Esophagus squamous epithelium (tissue), 4 donors: ENCODE data around the gene TMEM178B.

Source experiments
- CTCF ChIP-seq, 6 experiments: fragments of 450-650 bp in 4 of 6; fragments of 200-600 bp in 2 of 6; sonication (generic) in 2 of 6; IDR thresholded peaks; one replicate each; pipeline ENCODE4 v1.5.1; 2016 to 2019; ENCODE audit warnings: antibody characterized with exemption in 6 of 6, mild to moderate bottlenecking in 4 of 6, moderate library complexity in 4 of 6
- POLR2A ChIP-seq, 4 donors: fragments of 450-650 bp; IDR thresholded peaks; one replicate each; pipeline ENCODE4 v1.6.1; 2017; ENCODE audit warnings: antibody characterized with exemption in 4 of 4, mild to moderate bottlenecking in 4 of 4, moderate library complexity in 3 of 4

GRCh38 chr7:141525973-141526514 is 452.2 kb downstream of the TMEM178B start:
- no peak for TF ChIP-seq CTCF (IDR thresholded peaks at IDR 0.05)
- no peak for TF ChIP-seq POLR2A (IDR thresholded peaks at IDR 0.05)
